ENCODE data around the gene ALG12.

Gene ALG12

DNA sequence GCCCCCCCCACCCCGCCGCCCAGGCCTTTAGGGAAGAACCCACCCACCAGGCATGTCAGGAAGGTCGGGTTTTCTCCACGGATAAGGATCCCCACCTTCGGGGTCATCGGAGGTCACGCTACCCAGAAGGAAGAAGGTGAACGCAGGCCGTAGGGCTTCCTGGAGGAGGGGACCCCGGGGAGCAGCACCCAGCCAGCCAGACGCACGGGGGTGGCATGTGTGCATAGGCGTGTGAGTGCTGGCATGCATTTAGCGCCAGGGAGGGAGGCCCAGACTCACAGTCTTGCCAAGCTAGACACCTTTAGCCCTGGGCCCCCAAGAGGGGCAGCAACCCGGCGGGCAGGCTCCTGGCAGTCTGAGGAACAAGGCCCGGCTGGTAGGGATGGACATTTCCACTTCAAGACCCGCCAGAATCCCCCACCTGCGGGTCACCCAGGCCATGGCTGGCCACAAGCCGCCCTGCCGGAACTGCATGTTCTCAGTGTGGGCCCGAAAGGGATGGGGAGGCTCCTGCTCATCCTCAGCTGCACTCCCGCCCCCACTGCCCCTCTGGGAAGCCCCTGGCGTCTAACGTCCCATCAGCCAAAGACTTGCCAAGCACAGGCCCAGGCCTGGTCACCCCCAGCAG lies 25.6 kb upstream of the ALG12 start:
- no peaks in the 10 kb centered on the region for H4K20me1 ChIP-seq (ENCODE audit: insufficient read depth, low read length)
- H3K79me2 ChIP-seq (ENCODE audit: low read length), result no peaks in the 10 kb centered on the region
- no peak overlapping the region for H3K9ac ChIP-seq (ENCODE audit: low read length)
- no peak overlapping the region for H3K4me2 ChIP-seq (ENCODE audit: low read depth, low read length)
- no peak overlapping the region for H3K27ac ChIP-seq (ENCODE audit: low read length)
- H3K36me3 ChIP-seq (replicated peaks; ENCODE audit: insufficient read depth, low read length), result no peaks in the 10 kb centered on the region
- H3K4me1 ChIP-seq (ENCODE audit: low read length), result no peaks in the 10 kb centered on the region
- no peak overlapping the region for H2AFZ ChIP-seq (ENCODE audit: low read length)
- H3K27me3 ChIP-seq (replicated peaks; ENCODE audit: insufficient read depth, low read length), result peaks cover 22% of the 10 kb centered on the region
- H3K9me3 ChIP-seq (replicated peaks; ENCODE audit: insufficient read depth, low read length), result no peaks in the 10 kb centered on the region
- DNase-seq, result no peak
- no peaks in the 10 kb centered on the region for H3K9me2 ChIP-seq (replicated peaks; ENCODE audit: insufficient read depth, low read length)
- no peak overlapping the region for H3K4me3 ChIP-seq (ENCODE audit: low read length)
- H3F3A ChIP-seq (ENCODE audit: insufficient read depth, low read length), result no peaks in the 10 kb centered on the region
- TF ChIP-seq EZH2phosphoT487 (IDR thresholded peaks at IDR 0.05; ENCODE audit: low read length) (no peak), EZH2 (optimal IDR thresholded peaks at IDR 0.05; ENCODE audit: low read depth, low read length) (no peak), CTCF (IDR thresholded peaks at IDR 0.05; ENCODE audit: low read length) (no peak)

- Histone ChIP-seq H3K9me3 (replicated peaks; ENCODE audit: insufficient read depth, low read length) (no peaks in the 10 kb centered on the region), H2AFZ (ENCODE audit: low read length) (no peak overlapping the region), H3K4me2 (ENCODE audit: low read depth, low read length) (no peak overlapping the region), H3F3A (ENCODE audit: insufficient read depth, low read length) (no peaks in the 10 kb centered on the region), H4K20me1 (ENCODE audit: insufficient read depth, low read length) (no peaks in the 10 kb centered on the region), H3K27ac (ENCODE audit: low read length) (no peak overlapping the region), H3K9ac (ENCODE audit: low read length) (no peak overlapping the region), H3K4me3 (ENCODE audit: low read length) (no peak overlapping the region), H3K4me1 (ENCODE audit: low read length) (no peaks in the 10 kb centered on the region), H3K27me3 (replicated peaks; ENCODE audit: insufficient read depth, low read length) (peaks cover 17% of the 10 kb centered on the region), H3K79me2 (ENCODE audit: low read length) (no peaks in the 10 kb centered on the region), H3K9me2 (replicated peaks; ENCODE audit: insufficient read depth, low read length) (no peaks in the 10 kb centered on the region), H3K36me3 (replicated peaks; ENCODE audit: insufficient read depth, low read length) (no peaks in the 10 kb centered on the region)
- DNase-seq, result no peak
- TF ChIP-seq EZH2 (optimal IDR thresholded peaks at IDR 0.05; ENCODE audit: low read depth, low read length) (no peak), EZH2phosphoT487 (IDR thresholded peaks at IDR 0.05; ENCODE audit: low read length) (no peak), CTCF (IDR thresholded peaks at IDR 0.05; ENCODE audit: low read length) (no peak)
Observed at GRCh38 chr22:49943405-49943765, 25.1 kb upstream of the ALG12 start.

GRCh38 chr22:49942565-49943404 lies 24.5 kb upstream of the ALG12 start:
- Histone ChIP-seq H3K79me2 (ENCODE audit: low read length) (no peaks in the 10 kb centered on the region), H3K9ac (ENCODE audit: low read length) (no peak overlapping the region), H3K9me2 (replicated peaks; ENCODE audit: insufficient read depth, low read length) (no peaks in the 10 kb centered on the region), H3K4me2 (ENCODE audit: low read depth, low read length) (no peak overlapping the region), H4K20me1 (ENCODE audit: insufficient read depth, low read length) (no peaks in the 10 kb centered on the region), H3K9me3 (replicated peaks; ENCODE audit: insufficient read depth, low read length) (no peaks in the 10 kb centered on the region), H3K36me3 (replicated peaks; ENCODE audit: insufficient read depth, low read length) (no peaks in the 10 kb centered on the region), H3F3A (ENCODE audit: insufficient read depth, low read length) (no peaks in the 10 kb centered on the region), H2AFZ (ENCODE audit: low read length) (no peak overlapping the region), H3K4me3 (ENCODE audit: low read length) (no peak overlapping the region), H3K4me1 (ENCODE audit: low read length) (no peaks in the 10 kb centered on the region), H3K27me3 (replicated peaks; ENCODE audit: insufficient read depth, low read length) (peaks cover 11% of the 10 kb centered on the region), H3K27ac (ENCODE audit: low read length) (no peak overlapping the region)
- TF ChIP-seq EZH2phosphoT487 (IDR thresholded peaks at IDR 0.05; ENCODE audit: low read length), result no peak
- TF ChIP-seq EZH2 (optimal IDR thresholded peaks at IDR 0.05; ENCODE audit: low read depth, low read length), result no peak
- no peak for TF ChIP-seq CTCF (IDR thresholded peaks at IDR 0.05; ENCODE audit: low read length)
- no peak for DNase-seq
